Astrocyte (in vitro differentiated cells and primary cell): ENCODE data around the gene EIF3D.

Source experiments
- EZH2 ChIP-seq: IDR thresholded peaks from 2 replicates; pipeline ENCODE4 v1.6.1; 2012; ENCODE audit warnings: mild to moderate bottlenecking, low read length, inconsistent platforms; ENCODE audit not compliant: insufficient read depth
- TF ChIP-seq, protein P1 (sequence below): IDR thresholded peaks from 2 replicates; pipeline ENCODE4 v1.5.1; 2011; ENCODE audit warnings: low read depth, mild to moderate bottlenecking, inconsistent platforms, low read length, moderate library complexity; ENCODE audit not compliant: insufficient read depth

DNA sequence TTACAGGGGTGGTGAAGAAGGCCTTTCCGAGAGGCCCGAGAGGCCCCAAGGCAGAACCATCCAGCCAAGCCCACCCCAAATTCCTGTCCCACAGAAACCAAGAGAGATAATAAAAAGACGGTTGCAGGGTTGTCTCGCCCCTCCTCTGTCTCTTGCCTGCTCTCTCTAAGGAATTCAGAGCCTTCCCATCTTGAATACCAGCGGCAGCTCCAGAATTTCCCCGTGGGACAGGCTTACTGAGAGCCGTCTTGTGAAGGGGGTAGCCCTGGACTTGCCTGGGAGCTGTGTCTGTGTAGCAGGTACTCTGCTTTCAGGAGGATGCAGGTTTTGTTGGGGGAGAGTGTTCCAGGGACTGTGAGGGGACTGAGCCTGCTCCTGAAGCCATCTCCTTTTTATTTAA lies 9.6 kb upstream of the EIF3D start:
- TF ChIP-seq, protein P1, sequence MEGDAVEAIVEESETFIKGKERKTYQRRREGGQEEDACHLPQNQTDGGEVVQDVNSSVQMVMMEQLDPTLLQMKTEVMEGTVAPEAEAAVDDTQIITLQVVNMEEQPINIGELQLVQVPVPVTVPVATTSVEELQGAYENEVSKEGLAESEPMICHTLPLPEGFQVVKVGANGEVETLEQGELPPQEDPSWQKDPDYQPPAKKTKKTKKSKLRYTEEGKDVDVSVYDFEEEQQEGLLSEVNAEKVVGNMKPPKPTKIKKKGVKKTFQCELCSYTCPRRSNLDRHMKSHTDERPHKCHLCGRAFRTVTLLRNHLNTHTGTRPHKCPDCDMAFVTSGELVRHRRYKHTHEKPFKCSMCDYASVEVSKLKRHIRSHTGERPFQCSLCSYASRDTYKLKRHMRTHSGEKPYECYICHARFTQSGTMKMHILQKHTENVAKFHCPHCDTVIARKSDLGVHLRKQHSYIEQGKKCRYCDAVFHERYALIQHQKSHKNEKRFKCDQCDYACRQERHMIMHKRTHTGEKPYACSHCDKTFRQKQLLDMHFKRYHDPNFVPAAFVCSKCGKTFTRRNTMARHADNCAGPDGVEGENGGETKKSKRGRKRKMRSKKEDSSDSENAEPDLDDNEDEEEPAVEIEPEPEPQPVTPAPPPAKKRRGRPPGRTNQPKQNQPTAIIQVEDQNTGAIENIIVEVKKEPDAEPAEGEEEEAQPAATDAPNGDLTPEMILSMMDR, result no peak
- no peak for TF ChIP-seq EZH2
